Heart right ventricle (tissue), 16 donors: Measurements from ENCODE around the gene USP3. TPM values are rescaled to one million over a fixed set of nuclear protein-coding genes. Genes with fewer than 3 reads are reported as not detected.

Experiments
- ATAC-seq, 8 donors: fragments of 200-7000 bp; cut with Tn5 transposase; one replicate each; pipeline ENCODE4 v1.9.1; 2020; ENCODE audit warnings: mild to moderate bottlenecking in 8 of 8, moderate library complexity in 8 of 8, moderate number of reproducible peaks in 1 of 8
- DNase-seq, 2 donors: peaks; one replicate each; pipeline ENCODE4 v3.0.0-alpha.2; 2020
- H3K27ac ChIP-seq, 10 donors: fragments of 200-600 bp; sonication (generic) in 2 of 10; one replicate each; pipeline versions ENCODE4 v1.5.0 to v1.8.0; 2020 to 2022; ENCODE audit warnings: mild to moderate bottlenecking in 3 of 10
- H3K27me3 ChIP-seq, 7 donors: fragments of 200-600 bp; one replicate each; pipeline ENCODE4 v1.8.0; 2021 to 2022; ENCODE audit warnings: mild to moderate bottlenecking in 2 of 7
- H3K36me3 ChIP-seq, 9 donors: fragments of 200-600 bp; sonication (generic) in 1 of 9; one replicate each; pipeline versions ENCODE4 v1.5.0 to v1.8.0; 2020 to 2022; ENCODE audit warnings: mild to moderate bottlenecking in 2 of 9
- H3K4me1 ChIP-seq, 9 donors: fragments of 200-600 bp; sonication (generic) in 1 of 9; one replicate each; pipeline versions ENCODE4 v1.5.0 to v1.8.0; 2020 to 2022; ENCODE audit warnings: mild to moderate bottlenecking in 4 of 9
- H3K4me3 ChIP-seq, 10 donors: fragments of 200-600 bp; sonication (generic) in 2 of 10; one replicate each; pipeline versions ENCODE4 v1.5.0 to v1.8.0; 2020 to 2022; ENCODE audit warnings: mild to moderate bottlenecking in 7 of 10, moderate library complexity in 2 of 10
- H3K9me3 ChIP-seq, 11 donors: fragments of 200-600 bp in 10 of 11; sonication (generic) in 2 of 11; one replicate each; pipeline versions ENCODE4 v1.5.0 to v1.8.0; 2013 to 2022; ENCODE audit warnings: mild to moderate bottlenecking in 2 of 11, control low read depth in 1 of 11, moderate library complexity in 1 of 11
- WGBS, 2 donors: extraction: QIAGEN DNeasy Blood & Tissue Kit; methylation state at CpG; one replicate each; pipeline ENCODE4 v1.1.7; 2013; ENCODE audit warnings: inconsistent platforms in 1 of 2; 5-methylcytosine and 5-hydroxymethylcytosine counted together
- intact Hi-C, 10 donors: fragments of 100-400 bp; cut with DNase I; formaldehyde crosslinking; loops; one replicate each; pipeline versions ENCODE4 v1.11.1 to v1.14.2; 2022
- polyA plus RNA-seq, 2 donors: library from polyadenylated mRNA; stranded (reverse); fragments of 200-250 nt; gene quantifications; one replicate each; pipeline ENCODE4 v1.2.3, GENCODE V29; 2013
- total RNA-seq, 10 donors: library from RNA; stranded (reverse); fragmentation: NEBNext Ultra II Directional in 3 of 10; extraction: Animal tissue kit (Norgen Biotek cat#: 25700) in 3 of 10; gene quantifications; one replicate each; pipeline versions ENCODE4 v1.2.1 to v1.2.4, GENCODE V29; 2021 to 2023
- TF ChIP-seq, protein P1 (sequence below), 9 donors: fragments of 200-600 bp; sonication (generic) in 2 of 9; IDR thresholded peaks; one replicate each; pipeline versions ENCODE4 v1.5.0 to v1.8.0; 2021 to 2022; ENCODE audit warnings: antibody characterized with exemption in 9 of 9, mild to moderate bottlenecking in 5 of 9, moderate library complexity in 1 of 9
- donor health status: Arrhythmogenic right ventricular cardiomyopathy.
- donor health status: ischemic (EF 13 %, LVEDD 7.1; RV severe dilation, severe dysfunction).
- donor health status: healthy with polysubstance abuse.
- donor health status: DM: no; HTN: yes; CAD: no.
- donor health status: DM: no; HTN: no; CAD: no.
- donor health status: ischemic (EF 25% LVEDD 6.9; RV normal size, moderate dysfunction).
- donor health status: ischemic (EF 25% LVEDD 5.7; RV mildly dilated, moderate dysfunction).
- donor health status: healthy.
- donor health status: DM: yes; HTN: yes; CAD: no.
- donor health status: Ischemic cardiomyopathy.
- donor health status: ischemic (EF 35%, LVEDD 5.7; RV mildly dilated, moderate dysfunction).
- donor health status: nonischemic (EF 11% LVEDD 7.7; RV severe dilation, severe dysfunction).
- donor health status: DM: yes; HTN: yes; CAD: no.
- donor health status: PGD.
- donor health status: ischemic (EF 29% LVEDD 5.4; RV normal size, mild dysfunction).
- donor health status: nonischemic (EF 23%, LVEDD 6.1; RV moderate dilation, normal function).

USP3 gene
- total and polyA plus RNA-seq, 12 donors = 8.4 to 23.7 (median 16.6) TPM

DNA sequence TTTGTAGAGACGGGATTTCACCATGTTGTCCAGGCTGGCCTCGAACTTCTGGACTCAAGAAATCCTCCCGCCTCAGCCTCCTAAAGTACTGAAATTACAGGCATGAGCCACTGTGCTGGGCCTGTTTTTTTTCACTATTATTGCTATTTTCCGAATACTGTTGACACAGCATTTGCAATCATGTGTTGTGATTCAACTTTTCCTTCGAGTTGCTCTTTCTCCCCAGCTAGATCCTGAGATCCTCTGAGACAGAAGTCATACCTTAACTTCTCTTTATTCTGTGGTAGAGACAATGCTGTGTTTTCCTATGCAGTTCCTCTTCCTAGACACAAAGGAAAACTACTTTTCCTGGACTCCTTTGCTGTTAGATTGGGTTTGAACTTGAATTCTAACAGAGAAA is 46.4 kb upstream of the USP3 start:
- 82 to 84% methylated on average over 5 of the region's 5 CpGs for WGBS, 2 donors
- intact Hi-C loops = no loop called here
- H3K27ac ChIP-seq = peak overlapping the region in 1 of 10 donors; percentile 1

DNA sequence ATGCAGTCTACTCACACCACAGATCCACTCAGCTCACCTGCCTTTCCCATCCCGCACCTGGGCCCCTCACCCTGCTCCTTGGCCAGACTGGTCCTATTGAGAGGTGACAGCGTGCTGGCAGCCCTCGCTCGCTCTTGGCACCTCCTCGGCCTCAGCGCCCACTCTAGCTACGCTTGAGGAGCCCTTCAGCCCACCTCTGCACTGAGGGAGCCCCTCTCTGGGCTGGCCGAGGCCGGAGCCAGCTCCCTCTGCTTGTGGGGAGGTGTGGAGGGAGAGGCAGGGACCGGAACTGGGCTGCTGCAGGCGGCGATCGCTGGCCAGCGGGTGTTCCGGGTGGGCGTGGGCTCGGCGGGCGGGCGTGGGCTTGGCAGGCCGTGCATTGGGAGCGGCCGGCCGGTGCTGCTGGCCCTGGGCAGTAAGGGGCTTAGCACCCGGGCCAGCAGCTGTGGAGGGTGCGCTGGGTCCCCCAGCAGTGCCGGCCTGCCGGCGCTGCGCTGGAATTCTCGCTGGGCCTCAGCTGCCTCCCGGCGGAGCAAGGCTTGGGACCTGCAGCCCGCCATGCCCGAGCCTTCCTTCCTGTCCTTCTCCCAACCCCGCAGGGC is 45.5 kb upstream of the USP3 start:
- DNase-seq (no peak), ATAC-seq (peak in 1 of 8 donors; percentile 44)
- TF ChIP-seq, protein P1, sequence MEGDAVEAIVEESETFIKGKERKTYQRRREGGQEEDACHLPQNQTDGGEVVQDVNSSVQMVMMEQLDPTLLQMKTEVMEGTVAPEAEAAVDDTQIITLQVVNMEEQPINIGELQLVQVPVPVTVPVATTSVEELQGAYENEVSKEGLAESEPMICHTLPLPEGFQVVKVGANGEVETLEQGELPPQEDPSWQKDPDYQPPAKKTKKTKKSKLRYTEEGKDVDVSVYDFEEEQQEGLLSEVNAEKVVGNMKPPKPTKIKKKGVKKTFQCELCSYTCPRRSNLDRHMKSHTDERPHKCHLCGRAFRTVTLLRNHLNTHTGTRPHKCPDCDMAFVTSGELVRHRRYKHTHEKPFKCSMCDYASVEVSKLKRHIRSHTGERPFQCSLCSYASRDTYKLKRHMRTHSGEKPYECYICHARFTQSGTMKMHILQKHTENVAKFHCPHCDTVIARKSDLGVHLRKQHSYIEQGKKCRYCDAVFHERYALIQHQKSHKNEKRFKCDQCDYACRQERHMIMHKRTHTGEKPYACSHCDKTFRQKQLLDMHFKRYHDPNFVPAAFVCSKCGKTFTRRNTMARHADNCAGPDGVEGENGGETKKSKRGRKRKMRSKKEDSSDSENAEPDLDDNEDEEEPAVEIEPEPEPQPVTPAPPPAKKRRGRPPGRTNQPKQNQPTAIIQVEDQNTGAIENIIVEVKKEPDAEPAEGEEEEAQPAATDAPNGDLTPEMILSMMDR (IDR thresholded peaks at IDR 0.05) = no peak
- Histone ChIP-seq H3K9me3 (peaks cover 0 to 5% (median 0%) of the 10 kb centered on the region in 11 donors), H3K36me3 (no peaks in the 10 kb centered on the region), H3K4me1 (peaks cover 0 to 9% (median 0%) of the 10 kb centered on the region in 9 donors), H3K27me3 (peaks cover 0 to 4% (median 0%) of the 10 kb centered on the region in 7 donors), H3K27ac (no peak overlapping the region), H3K4me3 (no peak overlapping the region)
- intact Hi-C loops = no loop called here
- 86 to 95% methylated on average over 36 of the region's 36 CpGs for WGBS, 2 donors

More for the DNA sequence above, 46.4 kb upstream of the USP3 start:
- no peak for ATAC-seq
- Histone ChIP-seq H3K9me3 (peaks cover 0 to 5% (median 0%) of the 10 kb centered on the region in 11 donors), H3K36me3 (no peaks in the 10 kb centered on the region), H3K4me1 (peaks cover 0 to 9% (median 0%) of the 10 kb centered on the region in 9 donors), H3K4me3 (no peak overlapping the region), H3K27me3 (peaks cover 0 to 4% (median 0%) of the 10 kb centered on the region in 7 donors)
- DNase-seq = no peak
- TF ChIP-seq, protein P1 (IDR thresholded peaks at IDR 0.05) = no peak

DNA sequence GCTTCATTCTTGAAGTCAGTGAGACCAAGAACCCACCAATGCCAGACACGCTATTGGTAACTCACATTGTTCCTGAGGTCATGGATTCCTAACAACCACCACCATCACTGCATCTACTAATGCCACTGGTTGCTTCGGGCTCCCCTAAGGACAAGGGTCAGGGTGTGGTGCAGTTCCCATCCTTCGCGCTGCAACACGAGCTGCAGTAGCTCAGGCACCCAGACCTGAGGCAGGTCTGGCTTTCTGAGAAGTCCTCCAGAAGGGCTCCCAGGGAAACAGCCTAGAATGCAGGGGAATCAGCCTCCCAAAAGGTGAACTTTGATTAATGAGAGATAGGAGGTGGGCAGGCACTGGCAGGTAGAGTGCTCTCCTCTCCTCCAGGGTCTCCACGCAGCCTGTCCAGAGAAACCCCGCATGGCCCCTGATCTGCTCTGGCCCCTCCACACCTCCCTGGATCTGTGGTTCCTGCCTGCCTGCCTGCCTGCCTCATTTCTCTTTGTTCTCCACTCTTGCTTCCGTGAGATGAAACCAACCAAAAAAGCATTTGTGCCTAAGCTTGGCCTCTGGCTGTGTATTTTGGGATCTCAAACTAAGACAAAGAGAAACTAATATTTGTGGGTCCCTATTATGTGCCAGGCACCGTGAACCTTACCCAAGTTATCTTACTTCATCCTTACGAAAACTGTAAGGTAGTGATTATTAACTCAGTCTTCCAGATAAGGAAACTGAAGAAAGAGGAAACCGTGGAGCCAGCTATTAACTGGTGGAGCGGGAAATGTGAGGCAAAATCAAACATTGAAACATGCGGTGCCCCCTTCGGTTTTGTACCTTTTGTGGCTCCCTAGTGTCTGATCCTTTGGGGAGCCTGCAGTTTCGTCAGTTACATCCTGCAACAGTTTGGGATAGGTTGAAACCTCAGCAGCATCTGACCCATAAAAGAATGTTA is 43.9 kb upstream of the USP3 start:
- H3K27me3 ChIP-seq = peaks cover 0 to 4% (median 0%) of the 10 kb centered on the region in 7 donors
- TF ChIP-seq, protein P1 (IDR thresholded peaks at IDR 0.05) = no peak
- no peak overlapping the region for H3K27ac ChIP-seq
- H3K4me3 ChIP-seq = no peak overlapping the region
- WGBS, 2 donors = 78 to 90% methylated on average over 15 of the region's 15 CpGs
- peaks cover 0 to 9% (median 0%) of the 10 kb centered on the region in 9 donors for H3K4me1 ChIP-seq
- H3K36me3 ChIP-seq = no peaks in the 10 kb centered on the region
- intact Hi-C loops = loop anchor here in 1 of 10 donors (10.0 kb wide), 2 partner anchors 56 to 604 kb away; no protein-coding TSS in a partner anchor
- DNase-seq (no peak), ATAC-seq (no peak)
- peaks cover 0 to 5% (median 0%) of the 10 kb centered on the region in 11 donors for H3K9me3 ChIP-seq
